NCI-H2227 (cell line): ENCODE measurements around the gene GPATCH11.

Source experiments
- DNase-seq: peaks from one replicate; lab custom pipeline; 2025; ENCODE audit not compliant: unreplicated experiment; lab: John Stamatoyannopoulos, UW

Gene GPATCH11

GRCh38 chr2:37083873-37084794, at the start of gene GPATCH11, which contains the start of gene HEATR5B:
GPATCH11 (plus strand) TSS chr2:37084518; CDS start chr2:37088382, 3,864 bp downstream.
HEATR5B (minus strand) TSS chr2:37084372; CDS start chr2:37083414, 958 bp downstream.
- DNase-seq, result peak; percentile 98

- DNase-seq, result no peak
These were observed 46.5 kb upstream of the GPATCH11 start for GRCh38 chr2:37037771-37038170.

GRCh38 chr2:37039580-37039979, 44.7 kb upstream of the GPATCH11 start:
- no peak for DNase-seq

- DNase-seq, result no peak
These were observed 31.6 kb upstream of the GPATCH11 start for GRCh38 chr2:37052600-37053332.

- DNase-seq, result no peak
These were observed 24.5 kb upstream of the GPATCH11 start for GRCh38 chr2:37059841-37060240.

GRCh38 chr2:37060446-37060845, 23.9 kb upstream of the GPATCH11 start:
- DNase-seq, result no peak

- no peak for DNase-seq
These were observed 23.2 kb upstream of the GPATCH11 start for GRCh38 chr2:37061013-37061711.

GRCh38 chr2:37061776-37062175, 22.5 kb upstream of the GPATCH11 start:
- DNase-seq, result no peak

GRCh38 chr2:37068686-37069085, 15.6 kb upstream of the GPATCH11 start:
- no peak for DNase-seq

- DNase-seq, result no peak
These were observed 13.4 kb upstream of the GPATCH11 start for GRCh38 chr2:37070931-37071330.

GRCh38 chr2:37080266-37080665, 4.1 kb upstream of the GPATCH11 start:
- DNase-seq, result no peak

- DNase-seq, result no peak
These were observed 3.6 kb upstream of the GPATCH11 start for GRCh38 chr2:37080689-37081088.

GRCh38 chr2:37084797-37085196, 479 bp downstream of the GPATCH11 start:
- no peak for DNase-seq

- DNase-seq, result no peak
These were observed 1.4 kb downstream of the GPATCH11 start for GRCh38 chr2:37085731-37086147.

GRCh38 chr2:37090019-37090477, 5.7 kb downstream of the GPATCH11 start:
- no peak for DNase-seq

- no peak for DNase-seq
These were observed 7.6 kb downstream of the GPATCH11 start for GRCh38 chr2:37091873-37092272.

- DNase-seq, result no peak
These were observed 12.2 kb downstream of the GPATCH11 start for GRCh38 chr2:37096568-37096967.

- no peak for DNase-seq
These were observed 14.2 kb downstream of the GPATCH11 start for GRCh38 chr2:37098416-37099118.

GRCh38 chr2:37100054-37100453, 15.7 kb downstream of the GPATCH11 start:
- DNase-seq, result no peak

GRCh38 chr2:37102588-37102987, 18.3 kb downstream of the GPATCH11 start:
- no peak for DNase-seq

- no peak for DNase-seq
These were observed 19.9 kb downstream of the GPATCH11 start for GRCh38 chr2:37104178-37104577.
